Parathyroid adenoma (tissue), 2 donors: ENCODE results near the gene CEACAM4.

Experiments used
- H2AFZ ChIP-seq: fragments of 300-600 bp; sonication (generic); one replicate; pipeline ENCODE4 v1.7.0; 2017; ENCODE audit warnings: antibody characterized with exemption, mild to moderate bottlenecking
- H3K27ac ChIP-seq: fragments of 300-600 bp; sonication (generic); one replicate; pipeline ENCODE4 v1.7.0; 2017
- H3K27me3 ChIP-seq: fragments of 300-600 bp; sonication (generic); one replicate; pipeline ENCODE4 v1.7.0; 2017; ENCODE audit warnings: low read length; ENCODE audit not compliant: control insufficient read depth, insufficient read depth
- H3K36me3 ChIP-seq: fragments of 300-600 bp; sonication (generic); one replicate; pipeline ENCODE4 v1.7.0; 2017; ENCODE audit warnings: low read length; ENCODE audit not compliant: control insufficient read depth, insufficient read depth
- H3K4me1 ChIP-seq: fragments of 300-600 bp; sonication (generic); one replicate; pipeline ENCODE4 v1.7.0; 2017; ENCODE audit warnings: control low read depth
- H3K4me2 ChIP-seq: fragments of 300-600 bp; sonication (generic); one replicate; pipeline ENCODE4 v1.7.0; 2017; ENCODE audit warnings: low read length
- H3K4me3 ChIP-seq: fragments of 300-600 bp; sonication (generic); one replicate; pipeline ENCODE4 v1.7.0; 2017; ENCODE audit warnings: low read depth, low read length
- H3K79me2 ChIP-seq: fragments of 300-600 bp; sonication (generic); one replicate; pipeline ENCODE4 v1.7.0; 2017; ENCODE audit warnings: control low read depth
- H3K9ac ChIP-seq: fragments of 300-600 bp; sonication (generic); one replicate; pipeline ENCODE4 v1.7.0; 2017; ENCODE audit warnings: mild to moderate bottlenecking
- H3K9me3 ChIP-seq: fragments of 300-600 bp; sonication (generic); one replicate; pipeline ENCODE4 v1.7.0; 2017; ENCODE audit warnings: low read length; ENCODE audit not compliant: control insufficient read depth
- TF ChIP-seq, protein P1 (sequence below): fragments of 300-600 bp; sonication (generic); IDR thresholded peaks from one replicate; pipeline ENCODE4 v1.7.0; 2017; ENCODE audit warnings: antibody characterized with exemption, mild to moderate bottlenecking
- donor health status: primary hyperparathyroidism.

The CEACAM4 gene

DNA sequence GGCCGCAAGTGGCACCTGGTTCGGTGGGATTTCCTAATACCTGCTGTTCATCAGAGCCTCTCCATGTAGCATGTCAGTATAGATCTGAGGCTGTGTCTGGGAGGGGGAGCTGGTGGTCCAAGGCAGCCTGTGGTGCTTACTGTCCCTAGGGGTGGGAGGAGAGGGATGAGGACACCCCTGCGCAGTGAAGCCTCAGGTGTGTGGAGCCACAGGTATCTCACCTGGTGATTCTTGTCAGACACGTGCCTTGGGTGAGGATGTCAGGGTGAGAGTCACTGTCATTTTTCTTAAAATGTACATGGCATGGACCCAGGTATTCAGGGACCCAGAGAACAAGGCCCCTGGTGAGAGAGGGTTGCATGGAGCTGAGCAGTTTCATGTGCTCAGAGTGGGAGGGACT, 11.7 kb downstream of the CEACAM4 start:
- H3K79me2 ChIP-seq: no peaks in the 10 kb centered on the region
- no peak overlapping the region for H2AFZ ChIP-seq
- no peak overlapping the region for H3K27ac ChIP-seq
- H3K36me3 ChIP-seq: no peaks in the 10 kb centered on the region
- no peaks in the 10 kb centered on the region for H3K9me3 ChIP-seq
- TF ChIP-seq, protein P1, sequence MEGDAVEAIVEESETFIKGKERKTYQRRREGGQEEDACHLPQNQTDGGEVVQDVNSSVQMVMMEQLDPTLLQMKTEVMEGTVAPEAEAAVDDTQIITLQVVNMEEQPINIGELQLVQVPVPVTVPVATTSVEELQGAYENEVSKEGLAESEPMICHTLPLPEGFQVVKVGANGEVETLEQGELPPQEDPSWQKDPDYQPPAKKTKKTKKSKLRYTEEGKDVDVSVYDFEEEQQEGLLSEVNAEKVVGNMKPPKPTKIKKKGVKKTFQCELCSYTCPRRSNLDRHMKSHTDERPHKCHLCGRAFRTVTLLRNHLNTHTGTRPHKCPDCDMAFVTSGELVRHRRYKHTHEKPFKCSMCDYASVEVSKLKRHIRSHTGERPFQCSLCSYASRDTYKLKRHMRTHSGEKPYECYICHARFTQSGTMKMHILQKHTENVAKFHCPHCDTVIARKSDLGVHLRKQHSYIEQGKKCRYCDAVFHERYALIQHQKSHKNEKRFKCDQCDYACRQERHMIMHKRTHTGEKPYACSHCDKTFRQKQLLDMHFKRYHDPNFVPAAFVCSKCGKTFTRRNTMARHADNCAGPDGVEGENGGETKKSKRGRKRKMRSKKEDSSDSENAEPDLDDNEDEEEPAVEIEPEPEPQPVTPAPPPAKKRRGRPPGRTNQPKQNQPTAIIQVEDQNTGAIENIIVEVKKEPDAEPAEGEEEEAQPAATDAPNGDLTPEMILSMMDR: no peak
- no peak overlapping the region for H3K4me3 ChIP-seq
- H3K9ac ChIP-seq: no peak overlapping the region
- H3K27me3 ChIP-seq: no peaks in the 10 kb centered on the region
- H3K4me2 ChIP-seq: no peak overlapping the region
- H3K4me1 ChIP-seq: no peaks in the 10 kb centered on the region

DNA sequence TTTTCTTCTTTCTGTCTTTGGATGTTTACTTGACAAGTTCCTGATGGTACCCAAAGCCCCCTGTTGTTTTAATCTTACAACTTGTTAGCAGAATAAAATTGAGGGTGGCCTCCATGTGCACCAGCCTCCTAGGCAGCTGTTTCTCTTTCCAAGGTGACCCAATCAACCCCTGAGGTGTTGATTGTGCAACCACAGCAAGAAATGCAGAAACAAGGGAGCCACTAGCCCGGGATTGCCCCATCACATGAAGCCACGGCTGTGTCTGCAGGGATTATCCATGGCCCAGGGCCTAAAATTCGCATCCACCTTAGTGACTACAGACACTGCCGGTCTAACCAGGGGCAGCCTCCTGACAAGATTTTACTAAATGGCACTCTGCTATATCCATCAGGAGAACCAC, 14.4 kb downstream of the CEACAM4 start:
- no peaks in the 10 kb centered on the region for H3K79me2 ChIP-seq
- no peak overlapping the region for H3K4me2 ChIP-seq
- H3K4me1 ChIP-seq: no peaks in the 10 kb centered on the region
- H3K27ac ChIP-seq: no peak overlapping the region
- H3K27me3 ChIP-seq: no peaks in the 10 kb centered on the region
- no peak overlapping the region for H3K9ac ChIP-seq
- peaks cover 5% of the 10 kb centered on the region for H3K9me3 ChIP-seq
- H3K36me3 ChIP-seq: no peaks in the 10 kb centered on the region
- no peak overlapping the region for H3K4me3 ChIP-seq
- no peak overlapping the region for H2AFZ ChIP-seq
- TF ChIP-seq, protein P1: no peak

DNA sequence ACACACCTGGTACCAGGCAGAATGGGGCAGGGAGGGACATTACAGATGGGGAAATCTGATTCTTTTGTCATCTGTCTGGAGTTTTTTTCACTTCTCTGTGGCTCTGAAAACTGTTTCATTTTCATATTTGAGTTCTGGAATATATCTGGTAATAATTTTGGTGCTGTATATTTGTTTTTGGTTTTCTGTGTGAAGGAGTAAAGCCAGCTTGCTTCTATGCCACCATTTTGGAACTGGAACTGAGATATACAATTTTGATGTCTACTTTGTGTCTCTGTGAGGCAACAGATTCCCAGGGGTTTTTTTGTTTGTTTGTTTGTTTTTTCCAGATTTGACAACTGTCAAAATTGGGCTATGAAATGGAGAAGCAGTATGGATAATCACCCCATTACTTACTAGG, 16.1 kb downstream of the CEACAM4 start:
- H3K4me1 ChIP-seq: no peaks in the 10 kb centered on the region
- H3K36me3 ChIP-seq: no peaks in the 10 kb centered on the region
- peaks cover 5% of the 10 kb centered on the region for H3K9me3 ChIP-seq
- H3K4me3 ChIP-seq: no peak overlapping the region
- TF ChIP-seq, protein P1: no peak
- H2AFZ ChIP-seq: no peak overlapping the region
- H3K4me2 ChIP-seq: no peak overlapping the region
- H3K27me3 ChIP-seq: no peaks in the 10 kb centered on the region
- H3K79me2 ChIP-seq: no peaks in the 10 kb centered on the region
- H3K9ac ChIP-seq: no peak overlapping the region
- no peak overlapping the region for H3K27ac ChIP-seq

DNA sequence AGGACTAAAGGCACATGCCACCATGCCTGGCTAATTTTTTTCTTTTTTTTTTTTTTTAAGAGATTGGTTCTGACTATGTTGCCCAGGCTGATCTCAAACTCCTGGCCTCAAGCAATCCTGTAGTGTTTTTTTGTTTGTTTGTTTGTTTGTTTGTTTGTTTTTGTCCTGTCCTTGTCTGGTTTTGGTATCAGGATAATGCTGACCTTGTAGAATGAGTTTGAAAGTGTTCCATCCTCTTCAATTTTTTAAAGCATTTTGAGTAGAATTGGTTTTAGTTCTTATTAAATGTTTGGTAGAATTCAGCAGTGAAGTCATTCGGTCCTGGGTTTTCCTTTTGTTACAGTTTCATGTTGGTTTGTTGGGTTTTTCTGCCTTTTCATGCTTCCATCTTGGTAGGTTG, 19.2 kb downstream of the CEACAM4 start:
- H3K4me1 ChIP-seq: no peaks in the 10 kb centered on the region
- no peak overlapping the region for H3K9ac ChIP-seq
- TF ChIP-seq, protein P1: no peak
- H3K4me3 ChIP-seq: no peak overlapping the region
- no peaks in the 10 kb centered on the region for H3K27me3 ChIP-seq
- no peaks in the 10 kb centered on the region for H3K36me3 ChIP-seq
- no peak overlapping the region for H3K4me2 ChIP-seq
- peaks cover 5% of the 10 kb centered on the region for H3K9me3 ChIP-seq
- no peaks in the 10 kb centered on the region for H3K79me2 ChIP-seq
- no peak overlapping the region for H3K27ac ChIP-seq
- no peak overlapping the region for H2AFZ ChIP-seq

DNA sequence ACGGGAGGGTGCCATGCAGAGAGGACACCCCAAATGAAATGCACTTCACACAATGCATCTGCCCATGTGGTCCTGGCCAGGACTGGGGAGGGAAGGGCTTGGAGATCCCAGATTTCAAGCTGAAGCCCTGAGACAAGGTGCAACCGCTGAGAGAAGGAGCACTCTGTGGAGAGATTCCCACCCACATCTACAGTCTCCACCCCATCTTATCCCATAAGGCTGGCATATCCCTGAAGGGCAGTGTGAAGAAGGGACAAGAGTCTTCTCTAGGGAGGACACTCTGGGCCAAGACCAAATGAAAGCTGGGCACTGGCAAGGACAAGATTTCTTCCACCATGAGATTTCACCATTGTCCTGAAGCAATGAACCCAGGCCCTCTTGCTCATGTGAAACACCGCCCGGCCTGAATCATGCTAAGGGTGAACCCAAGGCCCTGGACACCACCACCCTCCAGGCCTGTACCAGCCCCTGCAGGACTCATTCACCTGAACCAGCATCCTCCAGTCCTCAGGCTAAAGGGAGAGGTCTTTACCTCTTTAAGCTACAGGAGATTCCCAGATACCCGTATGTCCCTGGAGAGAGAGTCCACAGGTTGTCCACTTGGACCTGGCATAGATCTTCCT, 20.5 kb downstream of the CEACAM4 start:
- no peak overlapping the region for H3K27ac ChIP-seq
- H3K4me3 ChIP-seq: no peak overlapping the region
- peaks cover 5% of the 10 kb centered on the region for H3K9me3 ChIP-seq
- no peaks in the 10 kb centered on the region for H3K4me1 ChIP-seq
- H3K9ac ChIP-seq: no peak overlapping the region
- H3K79me2 ChIP-seq: no peaks in the 10 kb centered on the region
- TF ChIP-seq, protein P1: no peak
- H2AFZ ChIP-seq: no peak overlapping the region
- no peaks in the 10 kb centered on the region for H3K36me3 ChIP-seq
- H3K27me3 ChIP-seq: no peaks in the 10 kb centered on the region
- H3K4me2 ChIP-seq: no peak overlapping the region
